ENCODE results near the gene TMEM72. TPM values are rescaled to one million over a fixed set of nuclear protein-coding genes. Genes with fewer than 3 reads are reported as not detected.

The TMEM72 gene
- total and polyA plus RNA-seq, 3 donors from 2014 or later, result 1.5 to 8.7 (median 3.0) TPM

DNA sequence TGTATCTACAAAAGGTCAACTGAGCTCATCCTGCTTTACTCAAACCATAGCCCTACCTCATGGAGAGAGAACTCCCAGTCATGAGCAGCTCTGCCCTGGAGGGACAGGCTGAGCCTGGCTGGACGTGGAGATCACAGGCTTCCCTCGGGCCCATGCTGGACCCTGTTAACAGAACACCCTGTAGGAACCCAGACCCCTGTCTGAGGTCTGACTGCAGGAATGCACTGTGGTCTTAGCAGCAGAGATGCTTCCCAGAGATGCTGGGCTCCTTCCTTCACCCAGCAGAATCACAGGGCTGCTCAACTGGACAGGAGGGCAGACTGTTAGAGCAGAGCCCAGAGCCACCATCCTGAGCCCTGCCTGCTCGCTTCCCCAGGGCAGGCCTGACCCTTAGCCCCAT lies 814 bp downstream of the TMEM72 start:
- no peak for DNase-seq
- Histone ChIP-seq H3K9me3 (no peaks in the 10 kb centered on the region), H3K4me1 (peaks cover 6% of the 10 kb centered on the region), H3K27ac (no peak overlapping the region), H3K36me3 (ENCODE audit: low read depth, missing control alignments) (no peaks in the 10 kb centered on the region), H3K27me3 (no peaks in the 10 kb centered on the region), H3K4me3 (no peak overlapping the region)
- intact Hi-C loops (cut with DNase I; ENCODE audit: low total_unique reads), result no loop called here
- 71 to 94% methylated on average over 3 of the region's 3 CpGs for WGBS, 2 donors
- TF ChIP-seq, protein P1, sequence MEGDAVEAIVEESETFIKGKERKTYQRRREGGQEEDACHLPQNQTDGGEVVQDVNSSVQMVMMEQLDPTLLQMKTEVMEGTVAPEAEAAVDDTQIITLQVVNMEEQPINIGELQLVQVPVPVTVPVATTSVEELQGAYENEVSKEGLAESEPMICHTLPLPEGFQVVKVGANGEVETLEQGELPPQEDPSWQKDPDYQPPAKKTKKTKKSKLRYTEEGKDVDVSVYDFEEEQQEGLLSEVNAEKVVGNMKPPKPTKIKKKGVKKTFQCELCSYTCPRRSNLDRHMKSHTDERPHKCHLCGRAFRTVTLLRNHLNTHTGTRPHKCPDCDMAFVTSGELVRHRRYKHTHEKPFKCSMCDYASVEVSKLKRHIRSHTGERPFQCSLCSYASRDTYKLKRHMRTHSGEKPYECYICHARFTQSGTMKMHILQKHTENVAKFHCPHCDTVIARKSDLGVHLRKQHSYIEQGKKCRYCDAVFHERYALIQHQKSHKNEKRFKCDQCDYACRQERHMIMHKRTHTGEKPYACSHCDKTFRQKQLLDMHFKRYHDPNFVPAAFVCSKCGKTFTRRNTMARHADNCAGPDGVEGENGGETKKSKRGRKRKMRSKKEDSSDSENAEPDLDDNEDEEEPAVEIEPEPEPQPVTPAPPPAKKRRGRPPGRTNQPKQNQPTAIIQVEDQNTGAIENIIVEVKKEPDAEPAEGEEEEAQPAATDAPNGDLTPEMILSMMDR (IDR thresholded peaks at IDR 0.05), result no peak
- no peak for TF ChIP-seq POLR2A (IDR thresholded peaks at IDR 0.05)

GRCh38 chr10:44913350-44914081 lies 2.4 kb downstream of the TMEM72 start:
- DNase-seq, result no peak
- Histone ChIP-seq H3K9me3 (no peaks in the 10 kb centered on the region), H3K27me3 (no peaks in the 10 kb centered on the region), H3K27ac (no peak overlapping the region), H3K4me1 (peaks cover 6% of the 10 kb centered on the region), H3K36me3 (ENCODE audit: low read depth, missing control alignments) (no peaks in the 10 kb centered on the region), H3K4me3 (no peak overlapping the region)
- 67 to 74% methylated on average over 11 to 12 of the region's 12 CpGs for WGBS, 2 donors
- TF ChIP-seq POLR2A (IDR thresholded peaks at IDR 0.05), result no peak
- TF ChIP-seq, protein P1 (IDR thresholded peaks at IDR 0.05), result no peak
- intact Hi-C loops (cut with DNase I; ENCODE audit: low total_unique reads), result no loop called here

GRCh38 chr10:44914891-44915290 lies 3.8 kb downstream of the TMEM72 start:
- Histone ChIP-seq H3K4me1 (peaks cover 6% of the 10 kb centered on the region), H3K36me3 (ENCODE audit: low read depth, missing control alignments) (no peaks in the 10 kb centered on the region), H3K27ac (no peak overlapping the region), H3K4me3 (no peak overlapping the region), H3K9me3 (no peaks in the 10 kb centered on the region), H3K27me3 (no peaks in the 10 kb centered on the region)
- TF ChIP-seq, protein P1 (IDR thresholded peaks at IDR 0.05), result no peak
- TF ChIP-seq POLR2A (IDR thresholded peaks at IDR 0.05), result no peak
- intact Hi-C loops (cut with DNase I; ENCODE audit: low total_unique reads), result no loop called here
- DNase-seq, result no peak
- WGBS, 2 donors, result 81 to 100% methylated on average over 1 to 2 of the region's 2 CpGs

DNA sequence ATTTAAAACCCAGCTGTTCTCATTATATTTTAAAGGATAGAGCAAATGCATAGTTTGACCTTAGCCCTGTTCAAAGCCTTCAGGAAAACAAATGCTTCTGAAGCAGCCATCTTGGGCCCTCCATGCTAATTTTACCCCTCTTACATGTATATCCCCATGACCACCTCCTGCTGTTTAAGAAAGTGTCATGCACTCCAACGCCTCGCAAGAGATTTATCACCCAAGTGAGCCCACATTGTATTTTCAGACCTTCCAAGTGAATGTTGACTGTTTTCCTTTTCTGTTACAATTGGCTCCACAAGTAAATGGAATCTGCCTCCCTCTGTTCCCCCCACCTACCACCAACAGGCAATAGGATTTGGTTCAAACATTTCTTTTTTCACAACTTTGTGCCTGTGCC lies 5.3 kb downstream of the TMEM72 start:
- Histone ChIP-seq H3K9me3 (no peaks in the 10 kb centered on the region), H3K4me3 (no peak overlapping the region), H3K27ac (no peak overlapping the region), H3K36me3 (ENCODE audit: low read depth, missing control alignments) (no peaks in the 10 kb centered on the region), H3K27me3 (no peaks in the 10 kb centered on the region), H3K4me1 (no peaks in the 10 kb centered on the region)
- no peak for DNase-seq
- TF ChIP-seq, protein P1 (IDR thresholded peaks at IDR 0.05), result no peak
- no peak for TF ChIP-seq POLR2A (IDR thresholded peaks at IDR 0.05)
- 65 to 79% methylated on average over 2 of the region's 2 CpGs for WGBS, 2 donors
- intact Hi-C loops (cut with DNase I; ENCODE audit: low total_unique reads), result no loop called here

DNA sequence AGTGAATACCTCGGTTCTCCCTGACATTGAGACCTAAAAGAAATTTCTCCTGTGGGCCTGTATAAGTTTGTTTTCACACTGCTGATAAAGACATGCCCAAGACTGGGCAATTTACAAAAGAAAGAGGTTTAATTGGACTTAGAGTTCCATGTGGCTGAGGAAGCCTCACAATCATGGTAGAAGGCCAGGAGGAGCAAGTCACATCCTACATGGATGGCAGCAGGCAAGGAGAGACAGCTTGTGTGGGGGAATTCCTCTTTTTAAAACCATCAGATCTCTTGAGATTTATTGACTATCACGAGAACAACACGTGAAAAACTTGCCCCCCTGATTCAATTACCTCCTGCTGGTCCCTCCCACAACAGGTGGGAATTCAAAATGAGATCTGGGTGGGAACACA lies 6.7 kb downstream of the TMEM72 start:
- intact Hi-C loops (cut with DNase I; ENCODE audit: low total_unique reads), result no loop called here
- TF ChIP-seq, protein P1 (IDR thresholded peaks at IDR 0.05), result no peak
- TF ChIP-seq POLR2A (IDR thresholded peaks at IDR 0.05), result no peak
- Histone ChIP-seq H3K4me1 (no peaks in the 10 kb centered on the region), H3K4me3 (no peak overlapping the region), H3K9me3 (no peaks in the 10 kb centered on the region), H3K27ac (no peak overlapping the region), H3K36me3 (ENCODE audit: low read depth, missing control alignments) (no peaks in the 10 kb centered on the region), H3K27me3 (no peaks in the 10 kb centered on the region)
- no peak for DNase-seq
- WGBS, 2 donors, result 82 to 86% methylated on average over 3 of the region's 3 CpGs

Data from testis (tissue), 3 donors.